CD4-positive, alpha-beta T cell treated with Interleukin-10 for 1 hour (primary cell): ENCODE data around the gene ASTN2.

ENCODE experiments used
- DNase-seq: peaks from one replicate; pipeline ENCODE4 v3.0.0-alpha.2; 2020

The ASTN2 gene

GRCh38 chr9:116998305-116998704 lies 416.6 kb downstream of the ASTN2 start:
- DNase-seq = no peak

DNA sequence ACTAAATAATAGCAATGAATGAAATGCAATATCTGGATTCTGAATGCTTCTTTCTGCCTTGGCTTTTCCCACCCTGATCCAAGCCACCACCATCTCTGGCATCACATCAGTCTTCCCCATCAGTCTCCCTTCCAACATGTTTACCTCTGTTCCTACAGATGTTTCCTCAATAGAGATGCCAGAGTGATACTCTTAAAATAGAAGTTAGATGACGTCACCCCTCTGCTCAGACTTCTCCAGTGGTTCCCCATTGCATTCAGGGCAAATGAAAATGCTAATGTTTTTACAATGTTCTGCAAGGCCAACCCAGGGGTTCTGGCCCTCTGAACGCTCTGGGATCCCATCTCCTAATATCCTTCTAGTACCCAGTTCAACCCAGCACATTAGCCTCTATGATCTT lies 422.0 kb downstream of the ASTN2 start:
- no peak for DNase-seq

DNA sequence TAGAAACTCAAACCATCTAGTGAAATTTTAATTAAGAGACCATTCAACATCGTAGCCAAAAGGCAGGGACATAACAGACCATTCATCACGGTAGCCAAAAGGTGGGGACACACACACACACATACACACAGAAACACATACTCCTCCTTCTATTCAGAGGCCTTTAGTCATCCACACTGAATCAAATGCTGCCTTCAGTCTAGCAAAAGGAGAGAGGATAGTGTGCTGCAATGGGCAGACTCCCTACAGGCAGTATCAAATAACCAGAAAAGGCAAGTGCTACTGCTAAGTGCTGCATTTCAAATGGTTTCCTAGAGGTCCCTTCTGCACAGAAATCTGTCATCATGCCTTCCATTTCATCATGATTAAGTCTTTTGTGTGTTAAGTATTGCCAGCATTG lies 423.8 kb downstream of the ASTN2 start:
- DNase-seq = no peak

GRCh38 chr9:116990592-116990991 lies 424.3 kb downstream of the ASTN2 start:
- no peak for DNase-seq

DNA sequence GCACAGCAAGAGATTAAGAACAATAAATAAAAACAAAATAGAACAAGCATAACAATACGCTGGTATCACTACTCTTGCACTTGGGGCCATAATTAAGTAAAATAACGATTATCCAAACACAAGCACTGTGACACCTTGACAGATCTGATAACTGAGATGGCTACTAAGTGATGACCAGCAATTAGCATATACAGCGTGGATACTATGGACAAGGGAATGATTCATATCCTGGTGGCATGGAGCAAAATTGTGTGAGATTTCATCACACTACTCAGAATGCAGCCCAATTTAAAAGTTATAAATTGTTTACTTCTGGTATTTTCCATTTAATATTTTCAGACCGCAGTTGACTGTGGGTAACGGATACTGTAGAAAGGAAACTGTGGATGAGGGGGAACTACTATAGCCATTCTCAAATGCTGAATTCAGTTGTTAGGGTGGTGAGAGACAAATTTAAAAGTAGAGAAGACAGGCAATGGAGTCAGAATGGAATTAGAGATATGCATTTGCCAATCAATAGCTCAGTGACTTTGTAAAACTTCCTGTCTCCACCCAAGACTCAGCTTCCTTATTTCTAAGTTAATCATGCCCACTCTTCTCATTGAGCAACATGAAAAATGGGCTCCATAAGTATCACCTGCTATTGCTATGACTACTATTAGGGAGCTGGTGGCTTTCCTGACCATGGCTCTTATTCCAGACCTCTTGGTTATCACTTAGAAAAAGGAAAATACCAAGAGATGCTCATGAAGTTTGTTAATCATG lies 427.0 kb downstream of the ASTN2 start:
- no peak for DNase-seq

DNA sequence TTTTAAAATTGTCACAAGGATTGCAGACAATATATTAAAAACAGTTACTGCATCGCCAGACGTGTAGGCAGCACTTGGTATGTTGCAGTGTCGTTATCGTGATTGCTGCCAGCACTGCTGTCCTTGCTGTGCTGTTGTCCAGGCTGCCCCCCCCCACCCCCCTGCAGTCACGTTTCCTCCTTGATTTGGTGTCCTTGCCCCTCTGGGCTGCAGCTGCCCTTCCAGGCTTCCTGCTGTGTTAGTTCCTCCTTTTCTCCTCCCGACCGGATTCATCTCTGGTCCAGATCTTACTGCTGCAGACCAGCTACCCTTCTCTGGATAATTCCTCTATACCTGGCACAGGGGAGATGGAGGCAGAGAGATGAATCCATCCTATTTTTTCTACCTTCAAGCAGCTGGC lies 428.8 kb downstream of the ASTN2 start:
- DNase-seq = no peak

DNA sequence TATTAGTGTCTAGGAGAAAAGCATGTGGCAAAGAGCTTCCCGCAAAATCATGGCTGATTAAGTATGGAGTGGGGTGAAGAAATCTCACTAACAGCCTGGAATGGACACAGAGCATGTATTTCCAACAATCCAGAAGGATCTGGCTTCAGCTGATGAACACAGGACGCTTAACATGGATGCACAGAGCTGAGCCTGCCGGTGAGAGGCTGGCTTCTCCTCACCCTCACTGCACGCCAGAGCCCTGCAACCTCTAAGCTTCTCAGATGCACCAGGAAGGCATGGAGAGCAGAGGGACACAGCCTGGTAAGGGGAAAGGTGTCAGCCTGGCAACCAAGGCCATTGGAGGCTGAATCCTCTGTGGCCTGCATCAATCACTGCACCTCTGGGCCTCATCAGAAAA lies 429.3 kb downstream of the ASTN2 start:
- no peak for DNase-seq

- no peak for DNase-seq
Measured at GRCh38 chr9:116984111-116984510, 430.7 kb downstream of the ASTN2 start.

DNA sequence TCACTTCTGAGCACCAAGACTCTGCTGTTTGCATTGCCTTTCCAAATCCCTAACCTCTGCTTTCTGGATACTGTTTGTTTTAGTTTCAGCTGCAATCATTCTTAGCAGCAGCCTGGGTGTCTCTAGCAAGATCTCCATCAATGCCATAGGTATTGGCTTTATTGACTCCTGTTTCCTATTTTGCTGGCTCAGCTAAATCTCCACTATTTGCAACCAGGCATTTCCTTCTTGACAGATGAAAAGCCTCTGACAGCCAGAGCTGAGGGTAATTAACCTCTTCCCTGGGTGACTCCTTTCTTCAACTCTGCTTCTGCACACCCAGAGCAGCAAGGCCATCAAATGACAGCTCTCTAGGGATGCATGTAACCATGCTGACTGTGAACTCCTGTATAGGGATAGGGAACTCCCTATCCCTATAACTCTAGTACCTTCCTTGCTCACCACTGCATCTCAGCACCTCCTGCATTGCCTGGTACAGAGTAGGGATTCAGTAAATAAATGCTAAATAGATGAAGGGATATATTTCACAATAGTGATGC lies 434.2 kb downstream of the ASTN2 start:
- no peak for DNase-seq

DNA sequence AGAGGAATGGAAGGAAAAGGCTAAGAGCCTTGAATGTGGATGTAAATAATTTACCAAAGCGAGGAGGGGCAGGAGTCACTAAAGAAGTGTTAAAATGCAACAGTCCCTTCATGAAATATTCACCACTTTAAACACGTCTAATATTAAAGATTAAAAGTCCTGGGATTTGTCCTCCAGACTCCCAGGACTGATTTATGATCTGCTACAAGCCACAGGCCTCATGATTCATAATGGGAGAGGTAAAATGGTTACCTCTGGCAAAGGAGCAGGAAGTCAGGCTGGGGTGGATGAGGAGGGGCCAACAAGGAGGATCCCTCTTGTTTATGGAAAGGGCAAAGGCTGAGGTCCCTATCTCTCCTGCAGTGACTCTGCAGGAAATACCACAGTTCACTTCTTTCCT lies 435.4 kb downstream of the ASTN2 start:
- DNase-seq = no peak

- no peak for DNase-seq
Measured at GRCh38 chr9:116978155-116978554, 436.7 kb downstream of the ASTN2 start.

GRCh38 chr9:116975126-116975525 lies 439.7 kb downstream of the ASTN2 start:
- no peak for DNase-seq

DNA sequence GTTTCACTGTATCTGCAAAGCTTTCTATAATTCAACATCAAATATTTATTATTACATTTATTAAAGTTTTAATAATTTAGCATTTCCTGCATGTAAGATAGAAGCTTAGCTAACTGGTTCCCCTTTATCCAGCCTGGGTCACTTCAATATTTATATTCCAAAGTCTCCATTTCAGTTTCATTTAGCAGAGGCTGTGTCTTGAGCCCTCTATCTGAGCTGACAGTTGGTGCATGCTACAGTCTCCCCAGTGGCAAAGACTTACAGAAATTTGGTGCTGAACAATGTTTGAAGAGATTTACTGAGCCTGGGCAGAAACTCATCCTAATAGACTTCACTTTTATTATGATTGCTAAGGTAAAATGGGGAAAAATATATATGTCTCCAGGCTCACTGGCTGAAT lies 448.7 kb downstream of the ASTN2 start:
- no peak for DNase-seq

DNA sequence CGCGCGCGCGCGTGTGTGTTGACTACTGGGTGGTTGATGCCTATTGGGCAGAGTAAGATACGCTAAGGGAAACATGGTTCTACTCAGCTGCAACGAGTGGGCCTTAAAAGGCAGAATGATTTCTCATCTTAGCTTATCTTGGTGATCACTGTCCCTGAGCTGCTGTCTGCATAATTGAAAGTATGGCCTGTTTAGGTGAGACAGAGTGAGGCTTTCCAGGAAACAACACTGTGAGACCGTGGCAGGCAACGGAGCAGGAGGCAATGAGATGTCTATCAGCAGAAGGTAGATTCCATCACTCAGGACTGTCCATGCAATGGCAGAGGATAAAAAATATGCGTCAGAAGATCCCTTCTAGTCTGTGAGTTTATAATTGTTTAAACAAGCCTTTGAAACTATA lies 450.6 kb downstream of the ASTN2 start:
- no peak for DNase-seq

- DNase-seq = no peak
Measured at GRCh38 chr9:116959809-116960208, 455.0 kb downstream of the ASTN2 start.

DNA sequence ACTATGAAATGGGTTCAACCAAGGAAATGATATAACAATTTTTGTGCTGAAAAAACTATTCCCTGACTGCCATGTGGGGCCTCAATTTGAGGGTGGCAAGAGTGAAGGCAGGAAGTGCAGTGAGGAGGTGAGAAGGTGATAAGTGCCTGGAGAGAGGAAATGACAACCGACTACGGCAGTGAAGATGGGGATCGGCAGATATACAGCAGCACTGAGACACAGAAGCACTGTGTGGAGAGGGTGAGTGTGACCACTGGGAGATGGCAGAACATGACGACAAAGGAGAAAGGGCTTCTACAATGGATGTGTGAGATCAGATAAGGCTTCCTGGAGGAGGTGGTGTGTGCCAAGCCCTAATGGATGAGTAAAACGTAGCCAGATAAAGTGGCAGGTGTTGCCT lies 456.0 kb downstream of the ASTN2 start:
- DNase-seq = no peak

DNA sequence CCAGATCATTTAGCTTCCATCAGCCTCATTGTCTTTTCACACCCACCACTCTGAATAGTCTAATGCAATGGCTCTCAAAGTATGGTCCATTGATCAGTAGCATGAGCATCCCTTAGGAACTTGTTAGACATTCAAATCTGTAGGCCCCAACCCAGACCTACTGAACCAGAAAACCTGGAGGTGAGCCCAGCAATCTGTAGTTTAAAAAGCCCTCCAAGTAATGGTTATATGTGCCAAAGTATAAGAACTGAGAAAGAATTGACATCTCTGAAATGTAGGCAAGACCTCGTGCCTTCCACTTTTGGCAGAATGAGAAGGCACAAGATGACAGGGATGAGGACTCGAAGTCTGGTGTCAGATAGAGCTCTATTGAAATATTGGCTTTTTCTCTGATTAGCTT lies 460.1 kb downstream of the ASTN2 start:
- DNase-seq = no peak

DNA sequence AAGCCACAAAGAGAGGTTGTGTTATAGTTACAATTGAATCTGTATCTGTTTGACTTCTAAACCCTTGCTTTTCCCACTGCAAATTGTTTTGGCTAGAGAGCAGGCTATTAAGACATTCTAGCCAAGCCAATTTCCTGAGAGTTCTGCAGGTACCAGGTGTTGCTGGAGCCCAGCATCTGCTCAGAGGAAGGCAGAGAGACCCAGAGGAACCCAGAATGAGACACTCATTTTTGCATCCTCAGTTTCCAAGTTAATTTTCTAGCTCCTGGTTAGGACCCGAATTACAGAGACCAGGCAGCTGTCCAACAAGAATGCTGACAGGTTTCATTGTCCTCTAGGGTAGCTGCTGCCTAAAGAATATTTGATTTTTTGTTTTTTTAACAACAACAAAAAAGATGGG lies 461.6 kb downstream of the ASTN2 start:
- DNase-seq = no peak

- no peak for DNase-seq
Measured at GRCh38 chr9:116952436-116952810, 462.4 kb downstream of the ASTN2 start.

DNA sequence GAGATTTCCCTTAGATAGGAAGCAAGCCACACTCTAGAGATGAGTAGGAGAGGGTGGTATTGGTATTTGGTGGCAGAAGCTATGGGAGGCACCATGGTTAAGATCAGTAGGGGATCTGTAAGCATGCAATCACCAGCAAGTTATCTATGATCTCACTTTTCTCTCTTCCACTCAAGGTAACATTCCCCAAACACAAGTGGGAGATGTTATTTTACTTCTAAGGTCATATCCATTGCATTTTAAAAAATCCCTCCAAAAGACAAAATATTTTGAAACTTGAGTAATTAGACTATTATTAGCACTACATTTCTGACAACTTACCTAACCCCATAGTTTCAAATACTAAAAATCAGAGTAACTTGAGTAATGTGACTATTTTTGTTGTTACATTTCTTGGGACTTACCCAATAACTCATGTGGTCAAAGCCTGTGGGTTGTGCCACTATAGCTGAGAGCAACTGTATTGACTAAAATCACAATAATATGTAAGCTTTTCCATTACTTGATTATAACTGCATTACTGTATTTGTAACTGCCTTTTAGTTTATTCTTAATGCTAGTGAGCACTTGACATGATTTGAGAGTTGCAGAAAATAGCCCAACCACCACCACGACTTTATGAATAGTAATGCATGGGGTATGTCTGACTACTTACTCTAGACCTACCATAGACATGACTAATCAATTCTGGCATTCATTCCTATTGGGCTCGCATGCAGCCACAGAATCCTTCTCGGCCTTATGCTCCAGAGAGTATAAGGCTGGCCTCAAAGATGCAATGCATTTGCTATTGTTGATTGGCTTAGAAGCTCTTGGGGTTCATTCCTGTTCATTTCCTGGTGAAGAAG lies 463.0 kb downstream of the ASTN2 start:
- no peak for DNase-seq

GRCh38 chr9:116945817-116946216 lies 469.0 kb downstream of the ASTN2 start:
- no peak for DNase-seq

- DNase-seq = no peak
Measured at GRCh38 chr9:116944714-116945534, 469.9 kb downstream of the ASTN2 start.

DNA sequence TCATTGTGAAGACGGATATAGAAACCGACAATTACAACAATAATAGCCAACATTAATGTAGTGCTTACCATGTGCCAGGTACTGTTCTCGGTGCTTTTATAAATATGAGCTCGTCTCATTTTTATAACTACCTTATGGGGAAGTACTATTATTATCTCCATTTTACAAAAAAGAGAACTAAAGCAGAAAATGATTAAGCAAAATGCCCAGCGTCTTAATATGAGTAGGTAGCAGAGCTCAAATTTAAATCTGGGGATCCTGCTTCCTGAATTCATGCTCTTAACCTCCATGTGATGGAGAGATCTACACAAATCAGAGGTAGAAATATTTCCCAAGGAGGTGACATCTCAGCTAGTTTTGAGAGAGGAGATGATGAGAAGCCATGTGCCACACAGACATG lies 470.9 kb downstream of the ASTN2 start:
- DNase-seq = no peak
